Stimulated activated CD4-positive, alpha-beta T cell treated with anti-CD3 and anti-CD28 coated beads, TNF-alpha, amount 100 ng/mL, for 1 hour (primary cell): Measurements from ENCODE around the gene MYO18A.
A peak's percentile ranks its signal among the peaks of the same experiment; 100 is the strongest.

Source experiments
- DNase-seq, 3 donors: peaks; one replicate each; pipeline ENCODE4 v3.0.0-alpha.2; 2020; ENCODE audit warnings: low read depth in 3 of 3, low spot score in 1 of 3

The MYO18A gene

DNA sequence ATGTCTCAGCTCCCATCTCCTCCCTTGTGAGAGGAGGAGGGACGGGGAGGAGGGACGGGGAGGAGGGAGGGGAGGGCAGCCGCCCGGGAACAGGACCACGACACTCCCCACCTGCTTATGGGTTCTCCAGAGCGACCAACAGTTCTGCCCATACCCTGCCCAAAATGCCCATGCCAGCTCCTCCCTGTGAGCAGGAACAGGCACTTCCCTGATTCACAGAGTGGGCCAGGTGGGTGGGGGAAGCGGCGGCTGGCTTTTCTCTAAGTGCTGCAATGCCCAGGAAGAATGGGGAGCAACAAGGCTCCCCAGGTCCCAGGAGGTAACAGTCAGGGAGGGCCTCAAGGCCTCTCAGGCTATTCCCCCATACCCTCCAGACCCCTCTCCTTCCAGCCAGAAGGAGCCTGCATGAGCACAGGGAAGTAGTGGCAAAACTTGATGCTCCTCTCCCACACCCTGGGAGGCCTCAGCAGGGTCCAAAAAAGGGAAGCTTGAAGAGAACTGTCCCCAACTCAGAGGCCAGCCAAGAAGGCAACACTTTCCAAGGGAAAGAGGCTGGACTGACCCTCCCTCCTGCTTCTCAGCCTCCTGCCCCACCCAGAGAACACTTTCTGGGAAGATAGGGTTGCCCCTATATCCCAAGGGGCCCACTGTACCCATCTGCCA, 53.8 kb downstream of the MYO18A start:
- no peak for DNase-seq

DNA sequence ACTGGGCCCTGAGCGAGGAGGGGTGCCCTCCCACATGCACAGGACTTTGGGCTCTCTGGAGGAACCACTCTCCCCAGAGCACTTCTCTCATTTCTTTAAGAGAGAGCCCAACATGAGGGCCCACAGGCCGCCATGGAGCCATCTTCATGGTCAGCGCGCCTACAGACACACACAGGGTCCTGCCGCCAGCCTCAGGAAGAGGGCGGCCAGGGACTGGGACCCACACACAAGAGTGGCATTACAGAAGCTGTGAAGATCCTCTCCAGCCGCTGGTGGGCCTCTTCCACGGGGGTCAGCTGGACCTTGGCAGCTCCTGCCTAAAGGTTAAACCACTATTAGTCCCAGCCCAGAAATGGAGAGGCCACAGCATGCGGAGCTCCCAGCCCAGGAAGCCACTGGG, 54.5 kb downstream of the MYO18A start:
- no peak for DNase-seq

DNA sequence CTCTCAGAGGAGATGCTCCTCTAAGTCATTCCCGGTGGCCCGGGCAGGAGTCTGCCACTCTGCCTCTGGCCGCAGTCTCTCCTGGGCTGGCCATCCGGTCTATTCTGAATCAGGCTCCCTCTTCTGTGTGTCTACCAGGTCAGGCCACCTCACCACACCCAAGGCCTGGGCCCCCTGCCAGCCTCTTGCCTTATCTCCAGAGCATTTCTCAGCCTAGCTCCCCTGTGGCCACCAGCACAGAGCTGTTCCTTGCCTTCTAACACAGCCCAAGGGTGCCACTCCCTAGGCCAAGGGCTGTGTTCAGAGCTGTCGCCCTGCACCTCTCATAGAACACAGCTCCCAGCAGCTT, 55.3 kb downstream of the MYO18A start:
- no peak for DNase-seq

DNA sequence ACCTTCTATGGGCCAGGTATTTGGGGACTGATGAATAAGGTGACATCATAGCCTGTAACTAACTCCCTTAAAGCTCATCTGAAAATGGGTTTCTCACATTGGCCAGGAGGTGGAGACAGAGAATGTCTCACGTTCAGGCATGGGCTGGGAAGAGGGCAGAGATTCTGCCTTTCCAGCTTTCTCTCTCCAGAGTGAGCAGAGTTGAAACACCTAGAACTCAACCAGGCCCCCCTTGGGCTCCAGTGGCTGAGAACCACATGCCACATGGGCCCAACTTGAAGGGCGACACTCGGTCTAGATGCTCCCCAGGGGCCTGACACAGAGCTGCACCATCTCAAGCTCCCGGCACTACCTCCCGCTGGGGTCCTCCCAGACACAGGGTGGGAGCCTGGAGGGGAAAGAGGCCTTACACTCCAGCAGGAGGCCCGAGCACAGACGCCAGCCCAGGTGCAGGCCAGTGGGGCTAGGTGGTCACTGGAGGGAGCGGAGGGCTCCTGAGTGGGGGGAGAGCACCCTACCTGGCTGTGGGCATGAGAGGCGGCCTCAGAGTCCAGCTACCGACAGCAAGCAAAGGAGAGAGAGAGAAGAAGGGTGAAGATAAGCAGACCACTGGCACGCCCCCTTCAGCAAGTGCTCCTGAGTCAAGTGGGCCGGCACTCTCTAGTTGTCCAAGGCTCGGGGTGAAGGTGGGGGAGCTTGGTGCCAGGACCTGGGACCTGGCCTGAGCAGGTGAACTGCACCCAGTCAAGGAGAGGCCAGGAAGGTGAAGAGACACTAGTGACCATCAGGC, 55.9 kb downstream of the MYO18A start:
- DNase-seq: no peak

DNA sequence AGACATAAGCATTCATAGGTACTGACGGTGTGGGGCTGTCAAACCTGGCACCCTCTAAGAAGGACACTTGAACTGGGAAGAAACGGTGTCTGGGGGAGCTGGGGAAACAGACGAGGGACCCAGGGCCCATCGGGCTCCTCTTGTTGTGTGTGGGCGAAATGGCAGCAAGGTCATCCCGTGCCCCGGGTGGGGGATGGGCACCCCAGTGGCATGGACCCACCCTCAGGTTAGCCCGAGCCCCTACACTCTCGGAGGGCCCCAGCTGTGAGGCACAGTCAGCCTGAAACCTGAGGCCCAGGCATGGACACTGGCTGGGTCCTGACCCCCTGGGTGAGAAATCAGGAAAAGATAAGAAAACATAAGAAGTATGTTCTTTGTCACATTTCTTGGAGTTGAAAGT, 57.1 kb downstream of the MYO18A start:
- no peak for DNase-seq

DNA sequence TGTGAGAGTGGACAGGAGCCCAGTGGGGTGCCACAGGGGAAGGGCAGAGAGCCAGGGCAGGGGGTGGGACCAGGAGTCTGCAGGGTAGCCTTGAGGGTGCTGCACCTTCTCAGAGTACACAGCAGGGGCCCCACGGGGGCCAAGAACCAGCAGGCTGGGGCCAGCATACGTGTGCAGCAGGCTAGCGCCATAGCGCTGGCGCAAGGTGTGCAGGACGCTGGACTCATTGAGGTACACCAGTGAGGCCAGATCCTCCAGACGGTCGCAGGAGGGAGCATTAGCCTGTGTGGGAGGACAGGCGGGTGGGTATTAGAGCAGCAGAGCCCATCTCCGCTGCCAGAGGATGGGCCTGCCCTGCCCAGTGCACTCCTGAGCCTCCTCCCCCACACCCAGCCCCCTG, 58.8 kb downstream of the MYO18A start:
- DNase-seq: no peak

DNA sequence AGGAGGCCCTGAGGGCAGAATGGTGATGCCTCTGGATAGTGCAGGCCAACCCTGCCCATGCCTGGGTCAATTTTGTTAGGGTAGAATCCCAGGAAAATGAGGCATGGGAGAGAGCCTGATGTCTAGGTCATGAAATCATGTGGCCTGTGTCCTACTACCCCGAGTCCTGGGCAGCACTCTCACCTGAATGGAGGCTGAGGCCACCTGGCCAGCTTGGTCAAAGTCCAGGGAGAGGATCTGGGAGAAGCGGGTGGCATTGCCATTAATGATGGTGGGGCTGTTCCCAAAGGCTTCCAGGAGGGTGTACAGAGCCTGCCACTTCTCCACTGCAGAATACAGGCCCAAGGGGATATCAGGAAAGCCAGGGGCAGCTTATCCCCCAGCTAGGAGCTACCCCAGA, 59.8 kb downstream of the MYO18A start:
- DNase-seq: no peak

DNA sequence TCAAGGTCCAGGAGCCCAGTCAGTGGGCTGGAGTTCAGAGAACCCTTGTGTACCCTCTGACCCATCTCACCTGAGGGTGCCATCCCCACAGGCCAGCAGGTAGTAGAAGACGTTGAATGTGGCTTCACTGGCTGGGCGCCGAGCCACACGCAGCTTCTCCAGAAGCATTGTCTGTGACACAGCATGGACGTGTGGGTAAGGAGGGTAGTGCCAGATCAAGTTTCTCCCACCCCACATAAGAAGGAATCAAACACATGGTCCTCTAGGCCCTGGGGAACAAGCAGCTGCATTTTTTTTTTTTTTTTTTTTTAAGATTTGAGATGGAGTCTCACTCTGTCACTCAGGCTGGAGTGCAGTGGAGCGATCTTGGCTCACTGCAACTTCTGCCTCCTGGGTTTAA, 60.9 kb downstream of the MYO18A start:
- DNase-seq: no peak

DNA sequence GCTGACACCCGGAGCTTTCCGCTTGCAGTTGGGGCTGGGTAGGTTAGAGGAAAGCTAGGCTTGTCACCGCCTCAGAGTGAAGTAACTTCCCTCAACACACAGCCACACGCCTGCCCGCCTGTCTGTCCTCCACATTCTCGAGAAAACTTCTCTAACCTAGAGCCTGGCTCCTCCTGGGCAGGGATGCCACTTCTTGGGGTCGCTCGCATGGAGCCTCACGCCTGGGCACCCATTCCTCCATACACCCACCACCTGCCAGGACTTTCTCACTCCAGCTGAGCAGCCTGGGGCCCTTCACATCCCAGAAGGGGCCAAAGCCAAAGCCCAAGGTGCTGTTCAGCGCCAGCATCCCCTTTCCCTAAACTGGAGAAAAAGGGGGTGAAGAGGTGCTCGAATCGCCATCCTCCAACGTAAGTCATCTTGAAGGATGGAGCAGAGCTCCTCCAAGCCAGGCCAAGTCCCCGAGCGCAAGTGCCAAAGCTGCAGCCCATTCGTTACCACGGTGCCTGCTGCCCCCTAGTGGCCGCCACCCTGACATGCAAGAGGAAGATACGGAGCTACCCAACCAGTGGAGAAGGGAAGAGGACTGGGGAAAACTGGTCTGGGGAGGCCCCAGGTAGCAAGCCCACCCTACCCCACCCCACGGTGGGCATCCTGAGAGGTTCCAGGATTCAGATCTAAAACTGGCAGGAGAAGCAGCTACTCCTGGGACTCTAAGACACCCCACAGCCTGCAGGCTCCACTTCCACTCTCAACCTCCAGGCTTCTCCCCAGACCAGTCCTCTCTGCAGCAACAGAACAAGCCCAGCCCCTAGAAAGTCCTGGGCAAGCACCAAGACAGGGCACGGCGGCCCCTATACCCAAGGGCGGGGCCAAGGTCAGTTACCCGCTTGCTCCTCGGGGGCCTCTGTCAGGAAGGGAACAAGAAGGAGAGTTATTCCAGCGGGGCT, 63.1 kb downstream of the MYO18A start:
- peak; percentile 38 to 74 (median 61) for DNase-seq

DNA sequence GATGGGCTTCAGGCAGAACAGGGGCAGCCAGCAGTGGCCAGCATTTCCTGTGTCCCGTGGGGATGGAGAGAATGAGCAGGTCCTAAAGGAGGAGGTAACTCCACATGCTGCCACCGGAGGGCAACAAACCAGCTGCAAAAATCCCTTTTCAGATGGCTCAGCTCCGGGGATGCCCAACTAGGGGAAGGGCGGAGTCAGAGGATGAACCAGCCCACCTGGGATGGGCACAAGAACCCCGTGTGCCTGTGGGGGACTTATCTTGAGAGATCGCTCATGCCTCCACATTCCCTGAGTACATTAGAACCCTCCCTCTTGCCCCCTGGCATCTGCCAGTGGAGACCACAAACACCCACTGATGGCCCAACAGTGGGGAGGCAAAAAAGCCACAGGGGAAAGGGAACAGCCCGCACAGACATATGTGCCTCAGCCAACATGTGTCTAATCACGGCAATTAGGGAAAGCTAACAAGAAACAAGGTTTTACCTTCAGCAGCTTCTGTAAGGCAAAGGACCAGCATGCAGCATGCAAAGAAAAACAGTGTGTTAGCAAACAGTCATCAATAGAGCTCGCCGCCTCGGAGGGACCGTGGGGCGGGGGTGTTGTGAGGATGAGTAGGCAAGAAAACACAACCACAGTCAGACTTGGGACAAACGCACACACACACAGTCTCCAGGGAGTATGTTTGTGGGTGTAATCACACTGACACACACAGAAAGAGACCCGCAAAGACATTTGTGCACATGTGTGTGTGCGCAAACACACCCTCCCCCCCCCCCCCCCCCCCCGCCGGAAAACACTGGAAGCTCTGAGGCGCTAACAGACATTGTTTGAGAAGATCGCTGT, 64.0 kb downstream of the MYO18A start:
- no peak for DNase-seq

DNA sequence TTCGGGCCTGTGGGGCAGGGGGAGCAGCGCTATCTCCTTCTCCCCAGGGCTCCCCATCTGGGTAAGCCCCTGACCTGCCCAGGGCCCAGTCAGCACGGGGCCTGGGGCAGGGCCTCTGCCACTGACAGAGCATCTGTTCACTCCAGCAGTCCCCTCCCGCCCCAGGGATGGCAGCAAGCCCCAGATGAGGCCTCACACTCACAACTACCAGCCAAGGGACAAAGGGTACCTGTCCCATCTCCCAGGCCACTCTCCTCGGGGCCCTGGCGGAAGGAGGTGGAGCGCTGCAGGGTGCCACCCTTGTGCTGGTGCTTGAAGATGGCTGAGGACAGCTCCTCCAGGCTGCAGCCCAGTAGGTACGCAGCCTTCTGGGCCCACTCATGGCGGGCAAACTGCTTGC, 64.8 kb downstream of the MYO18A start:
- DNase-seq: no peak

DNA sequence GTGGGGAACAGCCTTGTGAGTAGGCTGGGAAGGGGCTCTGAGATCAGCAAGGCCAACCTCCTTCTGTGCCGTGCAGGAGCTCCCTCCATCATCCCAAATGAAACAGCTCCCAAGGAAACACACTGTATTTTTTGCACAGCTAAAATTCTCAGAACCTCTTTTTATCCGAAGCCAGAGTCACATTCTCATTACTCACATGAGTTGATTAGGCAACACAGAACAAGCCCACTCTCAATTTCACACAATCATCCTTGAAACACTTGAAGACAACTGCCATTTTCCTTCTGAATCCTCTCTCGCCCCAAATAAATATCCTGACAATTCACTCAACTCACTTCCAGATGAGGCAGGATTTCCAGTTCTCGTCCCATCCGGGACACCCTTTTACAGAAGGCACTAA, 66.1 kb downstream of the MYO18A start:
- no peak for DNase-seq

DNA sequence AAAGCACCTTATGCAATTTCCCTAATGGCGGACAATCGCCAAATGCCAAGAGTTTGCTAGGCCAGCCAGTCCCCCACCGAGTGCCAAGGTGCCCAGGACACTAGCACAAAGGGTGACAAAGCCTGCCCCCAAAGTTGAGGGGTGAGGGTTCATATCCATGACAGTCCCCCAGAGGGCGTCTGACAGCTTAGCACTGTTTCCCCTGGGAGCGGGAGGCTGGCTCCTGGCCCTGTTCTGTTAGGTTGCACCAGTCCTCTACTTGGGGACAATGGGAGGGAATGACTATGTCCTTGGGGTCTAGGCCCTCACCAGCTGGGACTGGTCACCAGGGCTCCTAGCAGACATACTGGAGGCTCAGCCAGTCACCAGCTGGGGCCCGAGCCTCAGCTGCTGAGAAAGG, 66.9 kb downstream of the MYO18A start:
- no peak for DNase-seq

DNA sequence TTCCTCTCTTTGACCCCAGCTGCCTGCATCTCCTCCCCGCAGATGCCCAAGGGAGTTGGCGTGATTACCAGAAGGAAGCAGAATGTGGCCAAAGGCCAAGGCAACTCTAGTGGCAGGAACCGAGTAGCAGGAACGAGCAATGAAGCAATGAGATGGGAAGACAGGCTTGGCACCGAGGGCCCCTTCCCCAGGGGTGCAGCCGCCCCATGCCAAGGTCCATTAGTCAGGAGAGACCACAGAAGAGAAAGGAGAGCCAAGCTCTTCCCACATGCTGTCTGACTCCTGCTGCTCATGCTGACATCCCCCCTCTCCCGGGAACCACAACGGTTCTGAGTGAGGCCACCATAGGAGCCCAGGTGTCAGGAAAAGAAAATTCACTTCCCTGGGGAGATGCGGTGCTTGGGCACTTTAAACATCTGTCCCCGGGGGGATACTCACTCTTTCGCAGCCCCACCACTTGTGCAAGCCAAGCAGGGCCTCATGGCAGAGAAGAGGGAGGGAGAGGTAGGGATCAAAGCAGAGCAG, 67.4 kb downstream of the MYO18A start:
- no peak for DNase-seq

DNA sequence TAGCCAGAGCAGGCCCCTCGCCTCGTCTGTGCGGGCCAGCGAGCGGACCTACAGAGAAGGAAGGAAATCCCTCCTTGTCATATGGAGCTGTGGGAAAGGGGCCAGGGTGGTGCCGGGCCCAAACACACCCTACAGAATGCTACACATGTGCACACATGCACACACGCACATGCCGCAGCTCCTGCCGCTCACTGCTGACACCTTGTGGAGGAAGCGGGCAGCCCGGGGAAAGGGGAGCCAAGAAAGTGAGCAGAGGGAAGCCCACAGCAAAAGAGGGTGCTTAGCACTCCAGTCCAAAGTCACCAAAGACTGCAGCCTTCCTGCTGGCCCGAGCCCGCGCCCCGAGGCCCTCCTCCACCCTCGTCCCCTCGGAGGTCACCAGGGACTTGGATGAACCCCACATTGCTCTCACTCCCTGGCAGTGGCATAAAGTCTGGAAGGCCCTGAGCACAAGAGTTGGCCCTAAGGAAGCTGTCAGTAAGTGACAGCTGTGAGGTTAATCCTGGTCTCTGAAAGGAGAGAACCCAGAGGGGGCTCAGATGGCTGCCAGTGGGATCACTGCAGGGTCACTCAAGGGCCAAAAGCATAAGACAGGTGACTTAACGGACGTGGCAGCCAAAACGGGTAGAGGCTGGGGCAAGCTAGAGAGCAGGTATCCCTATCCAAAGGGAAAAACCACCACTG, 68.2 kb downstream of the MYO18A start:
- peak in 2 of 3 donors; percentile 40 to 78 for DNase-seq

DNA sequence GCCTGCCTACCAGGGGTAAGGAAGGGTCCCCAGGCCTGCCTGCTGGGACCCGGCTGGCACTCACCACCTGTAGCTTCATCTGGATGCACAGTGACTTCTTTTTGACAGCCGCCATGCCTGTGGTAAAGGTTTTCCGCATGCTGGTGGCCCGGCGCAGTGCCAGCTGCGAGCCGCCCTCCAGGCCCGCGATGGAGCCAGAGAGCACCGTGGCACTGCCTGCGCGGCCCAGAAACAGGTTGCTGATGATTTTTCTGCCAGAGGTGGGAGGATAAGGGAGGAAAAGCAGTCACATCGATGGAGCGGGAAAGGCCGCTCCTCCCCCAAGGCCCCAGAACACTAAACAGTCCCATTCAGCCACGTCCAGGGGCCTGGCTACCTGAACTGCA, 69.8 kb downstream of the MYO18A start:
- DNase-seq: no peak

DNA sequence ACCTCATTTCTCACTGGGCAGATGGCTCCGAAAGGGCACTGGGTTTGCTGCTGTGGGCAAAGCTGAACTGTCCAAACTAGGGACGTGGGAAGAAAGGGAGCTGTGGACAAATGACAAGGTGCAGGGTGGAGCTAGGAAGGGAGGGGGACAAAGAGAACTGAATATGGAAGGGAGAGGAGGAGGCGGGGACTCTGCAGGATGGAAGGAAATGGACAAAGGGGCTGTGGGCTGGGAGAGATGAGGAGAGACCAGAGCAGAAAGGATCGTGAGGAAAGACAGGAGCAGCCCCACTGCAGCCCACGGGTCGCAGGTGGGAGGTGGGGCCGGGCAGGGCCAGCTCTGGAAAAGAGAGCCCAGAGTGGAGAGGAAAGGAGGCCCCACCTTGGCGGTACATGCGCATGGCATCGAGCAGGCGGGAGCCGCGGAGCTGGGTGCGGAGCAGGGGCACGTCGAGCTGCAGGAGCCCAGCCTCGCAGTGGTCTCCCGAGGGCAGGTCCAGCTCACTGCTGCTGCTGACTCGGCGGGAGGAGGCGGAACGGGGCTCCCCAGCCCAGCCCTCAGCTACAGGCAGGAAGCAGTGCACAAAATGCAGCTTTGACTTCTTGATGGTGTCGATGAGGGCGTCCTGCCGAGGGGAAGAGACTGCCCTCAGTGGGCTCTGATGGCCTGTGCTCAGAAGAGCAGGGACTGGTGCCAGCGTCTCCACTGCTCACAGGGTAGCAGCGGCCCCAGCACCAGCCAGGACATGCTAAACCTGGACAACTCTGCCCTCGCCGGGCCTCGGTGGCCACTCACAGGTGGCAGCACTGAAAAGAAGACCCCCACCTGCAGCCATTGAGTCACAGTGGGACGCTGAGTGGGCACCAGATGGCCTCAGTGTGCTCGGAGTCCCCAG, 70.5 kb downstream of the MYO18A start:
- no peak for DNase-seq

DNA sequence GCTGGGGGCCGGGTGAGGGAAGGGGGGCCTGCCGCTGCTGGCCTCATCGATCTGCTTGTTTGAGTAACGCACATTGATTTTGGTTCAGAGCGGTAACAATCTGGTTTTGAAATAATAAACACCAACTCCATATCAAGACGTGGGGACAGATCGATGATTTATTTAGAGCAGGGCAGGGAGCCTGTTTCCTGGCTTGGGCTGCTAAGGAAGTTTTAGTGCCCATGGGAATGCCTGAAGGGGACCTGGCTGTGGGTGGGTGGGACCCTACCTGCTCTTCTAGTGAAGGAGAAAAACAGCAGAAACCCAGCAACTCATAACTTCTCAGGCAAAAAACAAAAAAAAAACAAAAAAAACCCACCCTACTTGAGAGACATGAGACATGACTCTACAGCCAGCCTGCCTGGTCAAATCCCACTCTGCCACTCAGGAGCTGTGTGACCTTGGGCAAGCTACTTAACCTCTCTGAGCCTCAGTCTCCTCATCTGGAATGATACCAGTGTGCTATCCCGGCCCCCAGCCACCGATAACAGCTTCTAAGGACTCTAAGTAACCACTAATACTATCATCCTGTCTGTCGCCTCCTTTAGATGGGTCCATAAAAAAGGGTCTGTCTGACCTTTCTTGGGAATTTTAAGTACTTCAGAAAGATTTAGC, 71.2 kb downstream of the MYO18A start:
- DNase-seq: no peak
